WERI-Rb-1 (cell line): ENCODE data around the gene UBA52.
"Not testable (repeated sequence)": the region's sequence is repeated elsewhere in the genome, so short reads cannot be mapped to it uniquely, and the experiment has no call there.

Source experiments
- DNase-seq: peaks from one replicate; pipeline ENCODE4 v3.0.0-alpha.2; 2020
- H3K27ac ChIP-seq: fragments of 250-450 bp; sonication (Bioruptor Pico); 2 replicates; pipeline ENCODE4 v1.5.1; 2020; ENCODE audit warnings: mild to moderate bottlenecking, moderate library complexity
- H3K27me3 ChIP-seq: fragments of 250-450 bp; sonication (Bioruptor Pico); 2 replicates; pipeline ENCODE4 v1.5.1; 2021; ENCODE audit warnings: mild to moderate bottlenecking, low read depth, moderate library complexity; ENCODE audit not compliant: insufficient read depth, severe bottlenecking
- H3K36me3 ChIP-seq: fragments of 250-450 bp; sonication (Bioruptor Pico); 2 replicates; pipeline ENCODE4 v1.5.1; 2020; ENCODE audit warnings: mild to moderate bottlenecking, moderate library complexity
- H3K4me3 ChIP-seq: 2 replicates; pipeline ENCODE4 v1.5.1; 2011; ENCODE audit warnings: low read depth, mild to moderate bottlenecking, control low read depth, low read length
- H3K9me3 ChIP-seq: fragments of 250-450 bp; sonication (Bioruptor Pico); 2 replicates; pipeline ENCODE4 v1.5.1; 2021; ENCODE audit warnings: mild to moderate bottlenecking, moderate library complexity; ENCODE audit not compliant: severe bottlenecking
- CTCF ChIP-seq: IDR thresholded peaks from 2 replicates; pipeline ENCODE4 v1.5.1; 2011; ENCODE audit warnings: low read depth, mild to moderate bottlenecking, control low read depth, inconsistent platforms, low read length

The UBA52 gene

GRCh38 chr19:18571564-18572344 lies at the start of gene UBA52:
UBA52 (plus strand) TSS chr19:18571857; CDS start chr19:18573301, 1,444 bp downstream.
- Histone ChIP-seq H3K27ac (peak within 1 kb of the TSS; percentile 85), H3K36me3 (peaks cover 68% of the 10 kb centered on the region), H3K27me3 (no peaks in the 10 kb centered on the region), H3K4me3 (peak within 1 kb of the TSS; percentile 90), H3K9me3 (no peaks in the 10 kb centered on the region)
- peak; percentile 97 for DNase-seq
- no peak for TF ChIP-seq CTCF

- DNase-seq = peak; percentile 100
- Histone ChIP-seq H3K4me3 (no peak overlapping the region; the same call in 1 of the 2 replicates), H3K9me3 (no peaks in the 10 kb centered on the region), H3K36me3 (no peaks in the 10 kb centered on the region), H3K27me3 (no peaks in the 10 kb centered on the region), H3K27ac (peak overlapping the region; percentile 54)
- no peak for TF ChIP-seq CTCF
These were observed 49.4 kb upstream of the UBA52 start for GRCh38 chr19:18522124-18522861.

- not testable (repeated sequence) for H3K9me3 ChIP-seq, H3K36me3 ChIP-seq, H3K27me3 ChIP-seq, H3K4me3 ChIP-seq, DNase-seq
- peak overlapping the region; percentile 54; the same call in 1 of the 2 replicates for H3K27ac ChIP-seq
These were observed 48.7 kb upstream of the UBA52 start for GRCh38 chr19:18522862-18523440.

- no peaks in the 10 kb centered on the region for H3K9me3 ChIP-seq
- no peak overlapping the region for H3K4me3 ChIP-seq
- DNase-seq = no peak
- TF ChIP-seq CTCF = no peak
- no peaks in the 10 kb centered on the region for H3K27me3 ChIP-seq
- H3K36me3 ChIP-seq = no peaks in the 10 kb centered on the region
- no peak overlapping the region for H3K27ac ChIP-seq
These were observed 47.8 kb upstream of the UBA52 start for GRCh38 chr19:18523841-18524240.

- no peak for DNase-seq
- H3K9me3 ChIP-seq = no peaks in the 10 kb centered on the region
These were observed 45.3 kb upstream of the UBA52 start for GRCh38 chr19:18526316-18526715.

More at GRCh38 chr19:18526316-18526715, 45.3 kb upstream of the UBA52 start:
- Histone ChIP-seq H3K27me3 (no peaks in the 10 kb centered on the region), H3K36me3 (peaks cover 2% of the 10 kb centered on the region), H3K27ac (no peak overlapping the region), H3K4me3 (no peak overlapping the region)
- TF ChIP-seq CTCF = no peak
